Neuronal stem cell (in vitro differentiated cells): ENCODE measurements around the gene SLC25A40.

Experiments used
- DNase-seq: peaks from one replicate; pipeline ENCODE4 v3.0.0-alpha.2; 2013; ENCODE audit warnings: low spot score
- H2AFZ ChIP-seq: one replicate; pipeline ENCODE4 v1.6.1; 2013; ENCODE audit warnings: mild to moderate bottlenecking, low read length, inconsistent platforms
- H2AK5ac ChIP-seq: 2 replicates; pipeline ENCODE4 v1.6.1; 2013; ENCODE audit warnings: low read depth, mild to moderate bottlenecking, inconsistent platforms, low read length, moderate library complexity, mixed read lengths
- H2BK120ac ChIP-seq: 2 replicates; pipeline ENCODE4 v1.6.1; 2013; ENCODE audit warnings: low read depth, mild to moderate bottlenecking, inconsistent platforms, low read length, moderate library complexity, mixed read lengths
- H2BK12ac ChIP-seq: one replicate; pipeline ENCODE4 v1.6.1; 2013; ENCODE audit warnings: low read length, inconsistent platforms
- H2BK15ac ChIP-seq: 2 replicates; pipeline ENCODE4 v1.6.1; 2013; ENCODE audit warnings: mild to moderate bottlenecking, low read length, inconsistent platforms, mixed read lengths
- H2BK5ac ChIP-seq: one replicate; pipeline ENCODE4 v1.6.1; 2013; ENCODE audit warnings: inconsistent platforms, mild to moderate bottlenecking, low read length, moderate library complexity
- H3K14ac ChIP-seq: one replicate; pipeline ENCODE4 v1.6.1; 2013; ENCODE audit warnings: low read length, inconsistent platforms
- H3K18ac ChIP-seq: 2 replicates; pipeline ENCODE4 v1.6.1; 2013; ENCODE audit warnings: low read length, inconsistent platforms
- H3K23ac ChIP-seq: 2 replicates; pipeline ENCODE4 v1.6.1; 2013; ENCODE audit warnings: low read depth, mild to moderate bottlenecking, mixed read lengths, low read length, inconsistent platforms; ENCODE audit not compliant: poor library complexity
- H3K27ac ChIP-seq: replicated peaks from 3 replicates; pipeline ENCODE4 v1.5.1; 2013; ENCODE audit warnings: low read length, inconsistent platforms
- H3K27me3 ChIP-seq, 3 experiments: 2 replicates each; pipeline ENCODE4 v1.6.1; 2013; ENCODE audit warnings: low read length in 3 of 3, mild to moderate bottlenecking in 2 of 3, inconsistent platforms in 1 of 3, low read depth in 1 of 3, mixed read lengths in 1 of 3, moderate library complexity in 1 of 3; ENCODE audit not compliant: control insufficient read depth in 3 of 3, insufficient read depth in 3 of 3
- H3K36me3 ChIP-seq, 2 donors: replicated peaks in 1 of 2; 2 replicates each; pipeline ENCODE4 v1.6.1; 2013; ENCODE audit warnings: low read length in 2 of 2; ENCODE audit not compliant: control insufficient read depth in 2 of 2, insufficient read depth in 2 of 2
- H3K4ac ChIP-seq: 2 replicates; pipeline ENCODE4 v1.6.1; 2013; ENCODE audit warnings: inconsistent platforms, mild to moderate bottlenecking, low read length, moderate library complexity
- H3K4me1 ChIP-seq, 2 donors: 1 replicate in 1 of 2; 2 replicates in 1 of 2; pipeline ENCODE4 v1.6.1; 2013; ENCODE audit warnings: low read length in 2 of 2, low read depth in 1 of 2; ENCODE audit not compliant: control insufficient read depth in 2 of 2, insufficient read depth in 1 of 2
- H3K4me2 ChIP-seq: one replicate; pipeline ENCODE4 v1.6.1; 2013; ENCODE audit warnings: mild to moderate bottlenecking, low read length, inconsistent platforms; ENCODE audit not compliant: insufficient read depth, poor library complexity, severe bottlenecking
- H3K4me3 ChIP-seq, 2 donors: 2 replicates each; pipeline ENCODE4 v1.5.1; 2013; ENCODE audit warnings: low read length in 2 of 2, mild to moderate bottlenecking in 2 of 2, inconsistent platforms in 1 of 2, moderate library complexity in 1 of 2
- H3K79me1 ChIP-seq: one replicate; pipeline ENCODE4 v1.6.1; 2013; ENCODE audit warnings: low read depth, mild to moderate bottlenecking, inconsistent platforms, low read length, moderate library complexity
- H3K9ac ChIP-seq: one replicate; pipeline ENCODE4 v1.6.1; 2013; ENCODE audit warnings: mild to moderate bottlenecking, low read depth, low read length, inconsistent platforms; ENCODE audit not compliant: poor library complexity
- H3K9me3 ChIP-seq, 2 donors: replicated peaks in 1 of 2; 2 replicates each; pipeline versions ENCODE3 to v1.6.1; 2013; ENCODE audit warnings: low read length in 2 of 2, mild to moderate bottlenecking in 2 of 2, inconsistent platforms in 1 of 2, low read depth in 1 of 2, mixed read lengths in 1 of 2, moderate library complexity in 1 of 2; ENCODE audit not compliant: control insufficient read depth in 2 of 2, insufficient read depth in 1 of 2
- H4K8ac ChIP-seq: one replicate; pipeline ENCODE4 v1.6.1; 2013; ENCODE audit warnings: low read depth, mild to moderate bottlenecking, inconsistent platforms, low read length, moderate library complexity
- H4K91ac ChIP-seq: one replicate; pipeline ENCODE4 v1.6.1; 2013; ENCODE audit warnings: low read length, low read depth, mild to moderate bottlenecking, inconsistent platforms; ENCODE audit not compliant: poor library complexity
- WGBS, 2 donors: extraction: QIAGEN DNeasy Blood & Tissue Kit; methylation state at CpG; one replicate each; pipeline ENCODE4 v1.1.7; 2013; ENCODE audit warnings: missing lambda C conversion rate in 2 of 2, mixed read lengths in 1 of 2; ENCODE audit not compliant: insufficient read length in 2 of 2, insufficient replicate concordance in 1 of 2; ENCODE audit errors: extremely low coverage in 2 of 2; 5-methylcytosine and 5-hydroxymethylcytosine counted together

The SLC25A40 gene

GRCh38 chr7:87853237-87853864, 22.8 kb downstream of the SLC25A40 start:
- no peaks in the 10 kb centered on the region for H3K4me1 ChIP-seq
- H3K36me3 ChIP-seq, result peaks cover 2 to 94% of the 10 kb centered on the region in 2 donors
- H3K79me1 ChIP-seq, result peaks cover 3% of the 10 kb centered on the region
- H2BK12ac ChIP-seq, result no peak overlapping the region
- H3K4ac ChIP-seq, result no peak overlapping the region
- H2BK5ac ChIP-seq, result no peak overlapping the region
- H3K23ac ChIP-seq, result no peak overlapping the region
- H2AFZ ChIP-seq, result no peak overlapping the region
- H3K4me3 ChIP-seq, result no peak overlapping the region
- H3K9ac ChIP-seq, result no peak overlapping the region
- H3K27me3 ChIP-seq, result no peaks in the 10 kb centered on the region
- no peak overlapping the region for H4K8ac ChIP-seq
- WGBS, 2 donors, result no CpG with 5 or more reads among the region's 1 CpG
- no peak overlapping the region for H3K4me2 ChIP-seq
- DNase-seq, result no peak
- no peak overlapping the region for H3K14ac ChIP-seq
- no peak overlapping the region for H3K27ac ChIP-seq
- H3K18ac ChIP-seq, result no peak overlapping the region
- peaks cover 0 to 4% of the 10 kb centered on the region in 2 donors for H3K9me3 ChIP-seq
- no peak overlapping the region for H2AK5ac ChIP-seq
- no peak overlapping the region for H2BK120ac ChIP-seq
- H2BK15ac ChIP-seq, result no peak overlapping the region
- H4K91ac ChIP-seq, result no peak overlapping the region

GRCh38 chr7:87852306-87852705, 23.9 kb downstream of the SLC25A40 start:
- no peak overlapping the region for H3K9ac ChIP-seq
- H3K14ac ChIP-seq, result no peak overlapping the region
- H3K4me3 ChIP-seq, result no peak overlapping the region
- no peak overlapping the region for H2BK5ac ChIP-seq
- no peak overlapping the region for H2AK5ac ChIP-seq
- H3K79me1 ChIP-seq, result peaks cover 3% of the 10 kb centered on the region
- no peak for DNase-seq
- no peaks in the 10 kb centered on the region for H3K9me3 ChIP-seq
- no peak overlapping the region for H4K8ac ChIP-seq
- H3K4me1 ChIP-seq, result no peaks in the 10 kb centered on the region
- no peak overlapping the region for H2BK120ac ChIP-seq
- no peak overlapping the region for H3K4me2 ChIP-seq
- H3K27me3 ChIP-seq, result no peaks in the 10 kb centered on the region
- no peak overlapping the region for H2BK12ac ChIP-seq
- no peak overlapping the region for H4K91ac ChIP-seq
- H2AFZ ChIP-seq, result no peak overlapping the region
- H2BK15ac ChIP-seq, result no peak overlapping the region
- H3K4ac ChIP-seq, result no peak overlapping the region
- no CpG with 5 or more reads among the region's 6 CpGs for WGBS, 2 donors
- no peak overlapping the region for H3K18ac ChIP-seq
- H3K36me3 ChIP-seq, result peaks cover 2 to 92% of the 10 kb centered on the region in 2 donors
- no peak overlapping the region for H3K27ac ChIP-seq
- no peak overlapping the region for H3K23ac ChIP-seq

- Histone ChIP-seq H3K27me3 (no peaks in the 10 kb centered on the region), H2AFZ (no peak overlapping the region), H3K4ac (no peak overlapping the region), H3K9me3 (no peaks in the 10 kb centered on the region), H3K14ac (no peak overlapping the region), H3K9ac (no peak overlapping the region), H3K4me3 (no peak overlapping the region), H3K27ac (no peak overlapping the region), H2BK5ac (no peak overlapping the region), H2AK5ac (no peak overlapping the region), H2BK15ac (no peak overlapping the region), H3K4me1 (no peaks in the 10 kb centered on the region), H2BK120ac (no peak overlapping the region), H4K8ac (no peak overlapping the region), H3K23ac (no peak overlapping the region), H3K79me1 (peaks cover 3% of the 10 kb centered on the region), H3K4me2 (no peak overlapping the region), H3K18ac (no peak overlapping the region), H2BK12ac (no peak overlapping the region), H3K36me3 (peaks cover 2 to 92% of the 10 kb centered on the region in 2 donors), H4K91ac (no peak overlapping the region)
- no peak for DNase-seq
- WGBS, 2 donors, result no CpG with 5 or more reads among the region's 1 CpG
Measured at GRCh38 chr7:87850836-87851593, 25.1 kb downstream of the SLC25A40 start.

GRCh38 chr7:87837597-87837996, 38.6 kb downstream of the SLC25A40 start:
- Histone ChIP-seq H3K27ac (no peak overlapping the region), H3K18ac (no peak overlapping the region), H3K4me2 (no peak overlapping the region), H4K91ac (no peak overlapping the region), H2AK5ac (no peak overlapping the region), H3K4me1 (no peaks in the 10 kb centered on the region), H3K9ac (no peak overlapping the region), H3K27me3 (no peaks in the 10 kb centered on the region), H3K4me3 (no peak overlapping the region), H3K79me1 (no peaks in the 10 kb centered on the region), H3K14ac (no peak overlapping the region), H2BK5ac (no peak overlapping the region), H3K4ac (no peak overlapping the region), H3K23ac (no peak overlapping the region), H4K8ac (no peak overlapping the region), H3K9me3 (no peaks in the 10 kb centered on the region), H2BK120ac (no peak overlapping the region), H2AFZ (no peak overlapping the region), H3K36me3 (peaks cover 0 to 73% of the 10 kb centered on the region in 2 donors), H2BK15ac (no peak overlapping the region), H2BK12ac (no peak overlapping the region)
- no CpG with 5 or more reads among the region's 1 CpG for WGBS, 2 donors
- no peak for DNase-seq
